Prostate gland (tissue), 2 donors: ENCODE data around the gene RGS3. TPM values are rescaled to one million over a fixed set of nuclear protein-coding genes. Genes with fewer than 3 reads are reported as not detected.

Experiments
- DNase-seq: peaks from one replicate; pipeline ENCODE4 v3.0.0-alpha.2; 2019; ENCODE audit warnings: low spot score
- H3K27ac ChIP-seq, 2 donors: fragments of 200-600 bp; sonication (generic); 2 replicates each; pipeline ENCODE4 v1.5.1; 2017 to 2019
- H3K27me3 ChIP-seq: fragments of 200-600 bp; sonication (generic); replicated peaks from 2 replicates; pipeline ENCODE4 v1.5.1; 2019; ENCODE audit not compliant: insufficient read depth
- H3K36me3 ChIP-seq, 2 donors: fragments of 200-600 bp; sonication (generic); 1 replicate in 1 of 2; 2 replicates in 1 of 2; pipeline versions ENCODE4 v1.5.1 to v1.8.1; 2017 to 2019
- H3K4me1 ChIP-seq: fragments of 200-600 bp; sonication (generic); replicated peaks from 2 replicates; pipeline ENCODE4 v1.5.1; 2019
- H3K4me3 ChIP-seq, 2 donors: fragments of 200-600 bp; sonication (generic); 2 replicates each; pipeline ENCODE4 v1.5.1; 2017 to 2019
- H3K9me3 ChIP-seq: fragments of 200-600 bp; sonication (generic); 2 replicates; pipeline ENCODE4 v1.5.1; 2017
- CTCF ChIP-seq, 4 experiments: fragments of 200-600 bp in 2 of 4; fragments of 450-650 bp in 2 of 4; sonication (generic) in 2 of 4; IDR thresholded peaks; 1 replicate in 3 of 4; 2 replicates in 1 of 4; pipeline ENCODE4 v1.5.1; 2016 to 2019; ENCODE audit warnings: antibody characterized with exemption in 4 of 4, mild to moderate bottlenecking in 2 of 4, moderate library complexity in 2 of 4
- POLR2A ChIP-seq: fragments of 450-650 bp; IDR thresholded peaks from one replicate; pipeline ENCODE4 v1.6.1; 2016; ENCODE audit warnings: antibody characterized with exemption, mild to moderate bottlenecking
- POLR2AphosphoS5 ChIP-seq: sonication (generic); formaldehyde crosslinking; IDR thresholded peaks from one replicate; pipeline ENCODE4 v1.6.1; 2017; ENCODE audit warnings: antibody characterized with exemption
- WGBS: methylation state at CpG from one replicate; pipeline ENCODE4 v1.1.5; 2018; 5-methylcytosine and 5-hydroxymethylcytosine counted together
- intact Hi-C: fragments of 100-400 bp; cut with DNase I; formaldehyde crosslinking; loops from one replicate; pipeline ENCODE4 v1.14.2; 2022
- total RNA-seq, 2 donors: library from RNA; depleted of rRNA; stranded (reverse); fragments of >200 nt; gene quantifications; one replicate each; pipeline ENCODE4 v1.1.0, GENCODE V29; 2016

RGS3 gene
- total RNA-seq, 2 donors from 2014 or later: 26.5 to 98.9 TPM

- no peak for DNase-seq
- no peak for TF ChIP-seq CTCF (IDR thresholded peaks at IDR 0.05)
- no peak for TF ChIP-seq POLR2AphosphoS5
- TF ChIP-seq POLR2A: no peak
- Histone ChIP-seq H3K27ac (no peak overlapping the region), H3K4me3 (no peak overlapping the region), H3K4me1 (no peaks in the 10 kb centered on the region), H3K9me3 (no peaks in the 10 kb centered on the region), H3K27me3 (no peaks in the 10 kb centered on the region), H3K36me3 (no peaks in the 10 kb centered on the region)
- WGBS: 56% methylated on average over 8 of the region's 8 CpGs
- intact Hi-C loops: no loop called here
Observed at GRCh38 chr9:113474360-113475028, 11.0 kb downstream of the RGS3 start.

- no peaks in the 10 kb centered on the region for H3K9me3 ChIP-seq
- 95% methylated on average over 2 of the region's 2 CpGs for WGBS
- TF ChIP-seq POLR2A: no peak
- no peak for TF ChIP-seq POLR2AphosphoS5
- TF ChIP-seq CTCF (IDR thresholded peaks at IDR 0.05): no peak
- H3K4me3 ChIP-seq: no peak overlapping the region
- intact Hi-C loops: no loop called here
- H3K27ac ChIP-seq: no peak overlapping the region
- H3K4me1 ChIP-seq: no peaks in the 10 kb centered on the region
- no peak for DNase-seq
- H3K27me3 ChIP-seq: no peaks in the 10 kb centered on the region
- no peaks in the 10 kb centered on the region for H3K36me3 ChIP-seq
Observed at GRCh38 chr9:113475031-113475430, 11.5 kb downstream of the RGS3 start.

GRCh38 chr9:113475992-113476391 lies 12.5 kb downstream of the RGS3 start:
- H3K27me3 ChIP-seq: no peaks in the 10 kb centered on the region
- no peak overlapping the region for H3K4me3 ChIP-seq
- no peak for TF ChIP-seq POLR2A
- TF ChIP-seq POLR2AphosphoS5: no peak
- no peak for TF ChIP-seq CTCF (IDR thresholded peaks at IDR 0.05)
- no peaks in the 10 kb centered on the region for H3K36me3 ChIP-seq
- intact Hi-C loops: no loop called here
- WGBS: 99% methylated on average over 4 of the region's 4 CpGs
- no peak overlapping the region for H3K27ac ChIP-seq
- no peaks in the 10 kb centered on the region for H3K9me3 ChIP-seq
- no peak for DNase-seq
- H3K4me1 ChIP-seq: no peaks in the 10 kb centered on the region

GRCh38 chr9:113476511-113476916 lies 13.0 kb downstream of the RGS3 start:
- Histone ChIP-seq H3K4me1 (no peaks in the 10 kb centered on the region), H3K27ac (no peak overlapping the region), H3K27me3 (no peaks in the 10 kb centered on the region), H3K9me3 (no peaks in the 10 kb centered on the region), H3K36me3 (no peaks in the 10 kb centered on the region), H3K4me3 (no peak overlapping the region)
- TF ChIP-seq CTCF (IDR thresholded peaks at IDR 0.05) (no peak), POLR2AphosphoS5 (no peak), POLR2A (no peak)
- 75% methylated on average over 4 of the region's 4 CpGs for WGBS
- no peak for DNase-seq
- intact Hi-C loops: no loop called here

- WGBS: 96% methylated on average over 4 of the region's 4 CpGs
- TF ChIP-seq CTCF (IDR thresholded peaks at IDR 0.05) (no peak), POLR2AphosphoS5 (no peak)
- no peaks in the 10 kb centered on the region for H3K36me3 ChIP-seq
- H3K4me1 ChIP-seq: no peaks in the 10 kb centered on the region
- H3K27ac ChIP-seq: no peak overlapping the region
- intact Hi-C loops: no loop called here
- no peaks in the 10 kb centered on the region for H3K27me3 ChIP-seq
- no peak for DNase-seq
- no peaks in the 10 kb centered on the region for H3K9me3 ChIP-seq
- H3K4me3 ChIP-seq: no peak overlapping the region
Observed at GRCh38 chr9:113477058-113477457, 13.5 kb downstream of the RGS3 start.
